Measurements from ENCODE around the gene STARD10.

STARD10 gene

GRCh38 chr11:72825661-72826060, 31.8 kb upstream of the STARD10 start:
- TF ChIP-seq POLR2AphosphoS5 (IDR thresholded peaks at IDR 0.05; ENCODE audit: low read depth, low read length) (no peak), REST (IDR thresholded peaks at IDR 0.05; ENCODE audit: insufficient read depth in 1 of 2, low read depth in 2 of 2, low read length in 2 of 2) (no peak), TAF1 (IDR thresholded peaks at IDR 0.05; ENCODE audit: borderline replicate concordance, insufficient read depth, low read length) (no peak), FOXP2 (optimal IDR thresholded peaks at IDR 0.05; ENCODE audit: borderline replicate concordance, extremely low read depth, extremely low read length, insufficient read depth) (no peak), SIN3A (IDR thresholded peaks at IDR 0.05; ENCODE audit: borderline replicate concordance, insufficient read depth, low read length) (no peak)

- TF ChIP-seq POLR2AphosphoS5 (IDR thresholded peaks at IDR 0.05; ENCODE audit: low read depth, low read length) (no peak), TAF1 (IDR thresholded peaks at IDR 0.05; ENCODE audit: borderline replicate concordance, insufficient read depth, low read length) (no peak), FOXP2 (optimal IDR thresholded peaks at IDR 0.05; ENCODE audit: borderline replicate concordance, extremely low read depth, extremely low read length, insufficient read depth) (no peak), SIN3A (IDR thresholded peaks at IDR 0.05; ENCODE audit: borderline replicate concordance, insufficient read depth, low read length) (no peak), REST (IDR thresholded peaks at IDR 0.05; ENCODE audit: insufficient read depth in 1 of 2, low read depth in 2 of 2, low read length in 2 of 2) (no peak)
These were observed 31.1 kb upstream of the STARD10 start for GRCh38 chr11:72824811-72825505.

GRCh38 chr11:72824020-72824419, 30.2 kb upstream of the STARD10 start:
- no peak for TF ChIP-seq SIN3A (IDR thresholded peaks at IDR 0.05; ENCODE audit: borderline replicate concordance, insufficient read depth, low read length)
- no peak for TF ChIP-seq REST (IDR thresholded peaks at IDR 0.05; ENCODE audit: insufficient read depth in 1 of 2, low read depth in 2 of 2, low read length in 2 of 2)
- no peak for TF ChIP-seq POLR2AphosphoS5 (IDR thresholded peaks at IDR 0.05; ENCODE audit: low read depth, low read length)
- no peak for TF ChIP-seq TAF1 (IDR thresholded peaks at IDR 0.05; ENCODE audit: borderline replicate concordance, insufficient read depth, low read length)
- no peak for TF ChIP-seq FOXP2 (optimal IDR thresholded peaks at IDR 0.05; ENCODE audit: borderline replicate concordance, extremely low read depth, extremely low read length, insufficient read depth)

- TF ChIP-seq TAF1 (IDR thresholded peaks at IDR 0.05; ENCODE audit: borderline replicate concordance, insufficient read depth, low read length) (no peak), REST (IDR thresholded peaks at IDR 0.05; ENCODE audit: insufficient read depth in 1 of 2, low read depth in 2 of 2, low read length in 2 of 2) (no peak), FOXP2 (optimal IDR thresholded peaks at IDR 0.05; ENCODE audit: borderline replicate concordance, extremely low read depth, extremely low read length, insufficient read depth) (no peak), SIN3A (IDR thresholded peaks at IDR 0.05; ENCODE audit: borderline replicate concordance, insufficient read depth, low read length) (no peak), POLR2AphosphoS5 (IDR thresholded peaks at IDR 0.05; ENCODE audit: low read depth, low read length) (no peak)
These were observed 29.4 kb upstream of the STARD10 start for GRCh38 chr11:72823105-72823804.

Data from PFSK-1 (cell line).